ENCODE data around the gene XPR1.

Gene XPR1

DNA sequence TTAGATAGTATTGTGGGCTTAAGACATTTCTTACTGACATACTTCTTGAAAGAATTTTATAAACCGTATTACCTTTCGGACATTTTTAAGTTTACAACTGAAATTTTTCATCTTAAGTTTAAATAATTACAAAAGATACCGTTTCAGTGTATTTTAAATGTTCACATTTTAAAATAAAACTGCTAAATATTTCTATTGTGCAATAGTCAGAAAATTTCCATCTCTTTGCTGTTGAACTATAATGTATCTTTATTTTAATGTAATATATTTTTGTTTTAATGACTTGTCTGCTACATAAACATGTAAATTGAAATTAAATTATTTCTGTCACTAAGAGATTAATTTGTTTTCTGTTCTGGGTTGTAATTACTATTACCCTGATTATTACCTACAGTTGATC, 206.7 kb downstream of the XPR1 start:
- Histone ChIP-seq H3K27ac (ENCODE audit: low read depth, low read length, severe bottlenecking) (no peak overlapping the region), H3K4me1 (ENCODE audit: control insufficient read depth, insufficient read depth, low read length, poor library complexity, severe bottlenecking) (no peaks in the 10 kb centered on the region), H3K9me3 (ENCODE audit: control insufficient read depth, low read length) (no peaks in the 10 kb centered on the region), H3K4me3 (ENCODE audit: extremely low read depth, insufficient read depth, low read length, poor library complexity, severe bottlenecking) (no peak overlapping the region), H3K36me3 (ENCODE audit: control insufficient read depth, insufficient read depth, low read length) (no peaks in the 10 kb centered on the region)
- WGBS, 2 experiments (ENCODE audit: insufficient coverage in 2 of 2) = no CpG with 5 or more reads among the region's 3 CpGs

DNA sequence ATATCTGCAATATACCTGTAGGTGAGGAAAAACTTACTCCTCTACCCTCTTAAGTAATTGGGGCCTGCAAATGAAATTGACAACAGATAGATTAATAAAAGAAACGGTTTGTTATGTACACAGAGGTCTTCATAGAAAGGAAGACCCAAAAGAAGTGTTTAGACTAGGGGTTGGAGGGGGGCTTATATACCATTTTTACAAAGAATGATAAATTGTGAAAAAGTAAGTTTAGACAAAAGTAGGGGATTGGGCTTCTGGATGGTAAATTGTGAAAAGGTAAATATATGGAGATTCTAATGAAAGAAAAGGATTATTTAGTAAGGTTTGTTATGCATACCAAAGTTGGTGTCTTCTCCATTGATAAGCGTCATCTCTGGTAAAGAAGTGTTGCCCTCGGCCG, 207.7 kb downstream of the XPR1 start:
- Histone ChIP-seq H3K9me3 (ENCODE audit: control insufficient read depth, low read length) (no peaks in the 10 kb centered on the region), H3K4me3 (ENCODE audit: extremely low read depth, insufficient read depth, low read length, poor library complexity, severe bottlenecking) (no peak overlapping the region), H3K27ac (ENCODE audit: low read depth, low read length, severe bottlenecking) (no peak overlapping the region), H3K4me1 (ENCODE audit: control insufficient read depth, insufficient read depth, low read length, poor library complexity, severe bottlenecking) (no peaks in the 10 kb centered on the region), H3K36me3 (ENCODE audit: control insufficient read depth, insufficient read depth, low read length) (no peaks in the 10 kb centered on the region)
- 94 to 100% methylated on average over 2 to 3 of the region's 4 CpGs for WGBS, 2 experiments (ENCODE audit: insufficient coverage in 2 of 2)

DNA sequence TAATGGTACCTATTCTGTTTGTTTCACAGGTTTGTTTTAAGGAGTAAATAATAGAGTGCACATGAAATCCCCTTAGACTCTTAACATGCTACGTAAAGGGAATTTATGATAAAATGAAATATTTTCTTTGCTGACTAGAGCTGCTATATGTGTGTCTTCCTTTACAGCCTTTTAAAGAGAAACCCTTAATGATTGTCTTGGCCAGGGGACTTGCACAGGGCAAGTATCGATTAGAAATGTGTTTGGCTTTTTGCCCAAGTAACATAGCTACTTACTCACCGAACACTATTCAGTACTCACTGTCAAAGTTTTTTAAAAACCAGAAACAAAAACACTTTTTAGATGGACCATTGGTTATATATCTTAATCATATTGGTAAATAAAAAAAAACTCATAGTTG, 209.6 kb downstream of the XPR1 start:
- H3K4me3 ChIP-seq (ENCODE audit: extremely low read depth, insufficient read depth, low read length, poor library complexity, severe bottlenecking) = no peak overlapping the region
- WGBS, 2 experiments (ENCODE audit: insufficient coverage in 2 of 2) = 100% methylated on average over 1 of the region's 3 CpGs
- no peaks in the 10 kb centered on the region for H3K9me3 ChIP-seq (ENCODE audit: control insufficient read depth, low read length)
- H3K36me3 ChIP-seq (ENCODE audit: control insufficient read depth, insufficient read depth, low read length) = no peaks in the 10 kb centered on the region
- no peaks in the 10 kb centered on the region for H3K4me1 ChIP-seq (ENCODE audit: control insufficient read depth, insufficient read depth, low read length, poor library complexity, severe bottlenecking)
- peak overlapping the region; percentile 16 for H3K27ac ChIP-seq (ENCODE audit: low read depth, low read length, severe bottlenecking)

DNA sequence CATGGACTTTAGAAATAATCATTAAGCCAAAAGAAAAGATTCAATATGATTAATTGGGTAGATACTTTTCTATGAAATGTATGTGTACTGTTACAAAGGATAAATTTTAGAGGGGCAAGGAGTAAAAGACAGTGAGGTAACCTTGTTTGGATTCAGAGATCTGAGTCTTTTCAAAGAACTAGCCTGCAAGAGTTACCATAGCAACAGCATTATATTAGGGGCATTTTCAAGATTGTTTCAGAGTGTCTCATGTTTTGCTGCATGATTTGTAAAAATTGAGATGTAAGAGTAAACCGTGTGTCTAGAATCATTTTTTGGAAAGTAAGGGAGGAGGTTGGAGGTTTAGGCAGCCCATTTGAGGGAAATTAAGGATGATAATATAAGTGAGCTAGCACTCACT, 210.2 kb downstream of the XPR1 start:
- no peaks in the 10 kb centered on the region for H3K9me3 ChIP-seq (ENCODE audit: control insufficient read depth, low read length)
- no peaks in the 10 kb centered on the region for H3K4me1 ChIP-seq (ENCODE audit: control insufficient read depth, insufficient read depth, low read length, poor library complexity, severe bottlenecking)
- no peak overlapping the region for H3K4me3 ChIP-seq (ENCODE audit: extremely low read depth, insufficient read depth, low read length, poor library complexity, severe bottlenecking)
- no peaks in the 10 kb centered on the region for H3K36me3 ChIP-seq (ENCODE audit: control insufficient read depth, insufficient read depth, low read length)
- 63% methylated on average over 1 of the region's 1 CpG; no CpG with 5 or more reads in 1 of the 2 experiments for whole genome bisulfite sequencing, 2 experiments (ENCODE audit: insufficient coverage in 2 of 2)
- peak overlapping the region; percentile 52 for H3K27ac ChIP-seq (ENCODE audit: low read depth, low read length, severe bottlenecking)

DNA sequence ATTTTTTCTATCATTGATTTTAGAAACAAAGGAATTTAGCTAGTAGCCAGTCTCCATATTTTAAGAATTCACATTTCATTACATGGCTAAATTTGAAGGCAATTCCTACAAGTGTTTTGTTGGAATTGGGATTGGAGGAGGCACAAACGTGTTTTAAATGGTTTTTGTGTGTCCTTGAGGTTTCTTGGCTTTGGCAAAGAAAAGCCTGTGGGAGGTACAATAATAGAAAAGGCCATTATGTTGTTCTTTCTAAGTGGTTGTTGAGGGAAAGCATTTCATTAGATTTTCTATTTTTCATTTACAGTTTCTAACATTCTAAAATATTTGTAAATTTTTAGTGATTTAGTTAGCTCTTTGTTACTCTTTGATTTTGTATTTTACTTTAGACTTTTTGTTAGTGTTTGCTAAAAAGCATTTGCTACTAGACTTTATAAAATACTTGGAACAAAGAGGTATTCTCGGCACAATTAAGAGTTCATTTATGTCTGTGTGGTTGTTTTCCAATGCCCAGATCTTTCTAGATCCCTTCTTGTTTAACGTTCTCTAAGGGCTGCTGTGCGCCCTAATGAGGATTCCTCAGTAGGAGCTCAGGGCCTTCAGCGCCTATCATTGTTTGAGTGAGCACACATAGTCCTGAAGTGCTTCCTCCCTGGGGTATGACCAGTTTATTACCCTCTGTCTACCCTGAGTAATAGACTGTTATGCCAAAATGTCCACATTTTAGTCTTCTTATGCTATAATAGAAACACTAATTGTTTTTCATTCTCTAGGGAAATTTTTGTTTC, 210.9 kb downstream of the XPR1 start:
- Histone ChIP-seq H3K36me3 (ENCODE audit: control insufficient read depth, insufficient read depth, low read length) (no peaks in the 10 kb centered on the region), H3K27ac (ENCODE audit: low read depth, low read length, severe bottlenecking) (peak overlapping the region; percentile 52), H3K4me3 (ENCODE audit: extremely low read depth, insufficient read depth, low read length, poor library complexity, severe bottlenecking) (no peak overlapping the region)

DNA sequence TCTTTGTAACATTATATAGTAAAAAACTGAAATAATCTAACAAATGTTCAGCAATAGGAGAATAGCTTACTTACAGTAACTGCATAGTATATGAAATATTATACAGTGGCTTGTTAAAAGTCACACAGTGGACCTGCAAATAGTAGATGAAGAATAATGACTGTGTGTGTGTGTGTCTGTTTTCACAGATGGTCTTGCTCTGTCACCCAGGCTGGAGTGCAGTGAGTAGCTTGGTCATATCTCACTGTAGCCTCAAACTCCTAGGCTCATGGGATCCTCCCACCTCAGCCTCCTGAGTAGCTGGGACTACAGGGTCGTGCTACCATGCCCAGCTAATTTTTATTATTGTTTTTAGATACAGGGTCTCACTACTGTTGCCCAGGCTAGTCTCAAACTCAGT, 213.5 kb downstream of the XPR1 start:
- H3K36me3 ChIP-seq (ENCODE audit: control insufficient read depth, insufficient read depth, low read length) = no peaks in the 10 kb centered on the region
- H3K9me3 ChIP-seq (ENCODE audit: control insufficient read depth, low read length) = no peaks in the 10 kb centered on the region
- H3K4me1 ChIP-seq (ENCODE audit: control insufficient read depth, insufficient read depth, low read length, poor library complexity, severe bottlenecking) = no peaks in the 10 kb centered on the region
- no peak overlapping the region for H3K27ac ChIP-seq (ENCODE audit: low read depth, low read length, severe bottlenecking)
- WGBS, 2 experiments (ENCODE audit: insufficient coverage in 2 of 2) = no CpG with 5 or more reads among the region's 1 CpG
- H3K4me3 ChIP-seq (ENCODE audit: extremely low read depth, insufficient read depth, low read length, poor library complexity, severe bottlenecking) = no peak overlapping the region

More for the DNA sequence above, 210.9 kb downstream of the XPR1 start:
- WGBS, 2 experiments (ENCODE audit: insufficient coverage in 2 of 2) = 65% methylated on average over 4 of the region's 5 CpGs
- Histone ChIP-seq H3K4me1 (ENCODE audit: control insufficient read depth, insufficient read depth, low read length, poor library complexity, severe bottlenecking) (no peaks in the 10 kb centered on the region), H3K9me3 (ENCODE audit: control insufficient read depth, low read length) (no peaks in the 10 kb centered on the region)

DNA sequence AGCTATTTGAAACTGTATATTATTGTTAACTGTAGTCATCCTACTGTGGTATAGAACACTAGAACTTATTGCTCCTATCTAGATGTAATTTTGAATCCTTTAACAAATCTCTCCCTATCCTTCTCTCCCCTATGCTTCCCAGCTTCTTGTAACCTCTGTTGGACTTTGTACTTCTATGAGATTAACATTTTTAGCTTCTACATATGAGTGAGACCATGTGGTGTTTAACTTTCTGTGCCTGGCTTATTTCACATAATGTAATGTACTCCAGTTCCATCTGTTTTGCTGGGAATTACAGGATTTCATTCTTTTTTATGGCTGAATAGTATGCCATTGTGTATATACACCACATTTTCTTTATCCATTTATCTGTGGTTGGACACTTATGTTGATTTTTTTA, 216.4 kb downstream of the XPR1 start:
- Histone ChIP-seq H3K36me3 (ENCODE audit: control insufficient read depth, insufficient read depth, low read length) (no peaks in the 10 kb centered on the region), H3K9me3 (ENCODE audit: control insufficient read depth, low read length) (no peaks in the 10 kb centered on the region)

DNA sequence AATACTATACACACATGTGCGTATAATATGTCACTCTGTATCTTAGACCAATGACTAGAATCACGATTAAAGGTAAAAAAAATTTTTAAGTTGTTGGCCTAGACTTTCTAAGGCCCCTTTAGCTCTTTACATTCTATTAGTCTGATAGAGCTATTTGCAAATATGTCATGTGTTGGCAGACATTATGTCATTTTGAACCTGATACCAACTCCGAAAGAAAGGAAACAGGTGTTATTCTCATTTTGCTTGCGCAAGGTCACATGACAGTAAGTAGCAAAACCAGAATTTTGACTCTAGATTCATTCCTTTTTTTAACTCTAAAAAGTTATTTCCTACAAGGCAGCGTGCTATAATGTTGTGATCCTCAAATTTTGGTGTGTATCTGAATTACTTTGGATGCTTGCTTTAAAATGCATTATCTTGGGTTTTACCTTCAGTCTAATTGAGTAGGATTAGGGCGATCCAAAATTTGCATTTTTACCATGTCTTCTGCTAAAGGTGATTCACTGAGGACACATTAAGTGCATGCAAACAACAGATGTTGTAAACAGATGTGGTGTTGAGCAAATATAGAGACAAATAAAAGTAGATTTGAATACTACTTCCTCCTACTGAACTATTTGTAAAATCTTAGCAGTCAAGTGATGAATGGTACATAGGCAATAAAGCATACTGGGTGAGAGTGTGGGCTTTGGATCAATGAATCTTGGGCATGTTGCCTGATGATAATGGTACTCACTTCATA, 217.4 kb downstream of the XPR1 start:
- H3K4me3 ChIP-seq (ENCODE audit: extremely low read depth, insufficient read depth, low read length, poor library complexity, severe bottlenecking) = no peak overlapping the region
- no peaks in the 10 kb centered on the region for H3K9me3 ChIP-seq (ENCODE audit: control insufficient read depth, low read length)
- no peak overlapping the region for H3K27ac ChIP-seq (ENCODE audit: low read depth, low read length, severe bottlenecking)
- H3K36me3 ChIP-seq (ENCODE audit: control insufficient read depth, insufficient read depth, low read length) = no peaks in the 10 kb centered on the region
- 92 to 96% methylated on average over 3 to 4 of the region's 6 CpGs for WGBS, 2 experiments (ENCODE audit: insufficient coverage in 2 of 2)
- peaks cover 3% of the 10 kb centered on the region for H3K4me1 ChIP-seq (ENCODE audit: control insufficient read depth, insufficient read depth, low read length, poor library complexity, severe bottlenecking)

More for the DNA sequence above, 216.4 kb downstream of the XPR1 start:
- H3K27ac ChIP-seq (ENCODE audit: low read depth, low read length, severe bottlenecking) = no peak overlapping the region
- no peak overlapping the region for H3K4me3 ChIP-seq (ENCODE audit: extremely low read depth, insufficient read depth, low read length, poor library complexity, severe bottlenecking)
- no peaks in the 10 kb centered on the region for H3K4me1 ChIP-seq (ENCODE audit: control insufficient read depth, insufficient read depth, low read length, poor library complexity, severe bottlenecking)

DNA sequence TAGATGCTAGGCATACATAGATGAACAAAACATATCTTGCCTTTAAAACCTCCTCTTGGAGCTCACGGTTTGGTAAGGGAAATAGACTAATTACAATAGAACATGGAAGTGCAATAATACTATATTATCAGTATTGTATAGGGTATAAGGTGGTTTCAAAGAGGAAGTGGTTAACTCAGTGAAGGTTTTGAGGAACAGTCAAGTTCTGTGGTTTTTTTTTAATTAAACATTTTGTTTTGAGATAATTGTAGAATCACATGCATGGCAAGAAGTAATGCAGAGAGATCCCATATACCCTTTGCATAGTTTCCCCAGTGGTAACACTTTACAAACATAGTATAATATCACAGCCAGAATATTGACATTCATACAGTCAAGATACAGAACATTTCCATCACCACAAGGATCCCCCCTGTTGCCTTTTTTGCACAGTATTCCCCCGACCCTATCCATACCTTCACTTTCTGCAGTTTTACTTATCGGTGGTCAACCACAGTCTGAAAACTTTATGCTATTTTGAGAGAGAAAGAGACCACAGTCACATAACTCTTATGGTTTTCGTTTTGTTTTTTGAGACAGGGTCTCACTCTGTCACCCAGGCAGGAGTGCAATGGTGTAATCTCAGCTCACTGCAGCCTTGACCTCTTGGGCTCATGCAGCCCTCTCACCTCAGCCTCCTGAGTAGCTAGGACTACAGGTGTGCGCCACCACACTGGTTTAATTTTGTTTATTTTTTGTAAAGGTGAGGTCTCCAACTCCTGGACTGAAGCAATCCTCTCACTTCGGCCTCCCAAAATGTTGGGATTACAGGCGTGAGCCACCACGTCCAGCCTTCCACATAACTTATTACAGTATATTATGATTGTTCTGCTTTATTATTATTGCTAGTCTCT, 220.4 kb downstream of the XPR1 start:
- Histone ChIP-seq H3K36me3 (ENCODE audit: control insufficient read depth, insufficient read depth, low read length) (no peaks in the 10 kb centered on the region), H3K4me1 (ENCODE audit: control insufficient read depth, insufficient read depth, low read length, poor library complexity, severe bottlenecking) (peaks cover 7% of the 10 kb centered on the region), H3K9me3 (ENCODE audit: control insufficient read depth, low read length) (no peaks in the 10 kb centered on the region), H3K27ac (ENCODE audit: low read depth, low read length, severe bottlenecking) (no peak overlapping the region), H3K4me3 (ENCODE audit: extremely low read depth, insufficient read depth, low read length, poor library complexity, severe bottlenecking) (no peak overlapping the region)
- 85 to 100% methylated on average over 2 to 3 of the region's 8 CpGs for WGBS, 2 experiments (ENCODE audit: insufficient coverage in 2 of 2)

DNA sequence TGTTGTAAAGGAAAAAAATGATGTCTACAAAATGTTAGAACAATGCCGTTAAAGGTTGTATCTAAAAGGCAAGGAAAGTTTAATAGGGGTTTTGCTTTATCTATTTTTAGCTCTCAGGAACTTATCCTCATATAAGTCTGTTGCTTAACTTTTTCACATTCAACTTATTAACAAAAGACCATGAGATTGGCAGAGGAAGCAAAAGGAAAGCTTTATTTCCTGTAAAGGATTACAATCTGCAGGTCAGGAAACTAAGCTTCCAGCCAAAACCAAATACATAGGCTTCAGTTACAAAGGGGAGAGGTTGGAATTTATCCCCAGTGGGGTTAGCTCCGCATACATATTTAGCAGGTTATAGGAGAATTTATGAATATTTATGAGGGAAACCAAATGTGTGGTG, 222.2 kb downstream of the XPR1 start:
- no CpG with 5 or more reads among the region's 2 CpGs for WGBS, 2 experiments (ENCODE audit: insufficient coverage in 2 of 2)
- H3K4me1 ChIP-seq (ENCODE audit: control insufficient read depth, insufficient read depth, low read length, poor library complexity, severe bottlenecking) = peaks cover 7% of the 10 kb centered on the region
- peak overlapping the region; percentile 43 for H3K27ac ChIP-seq (ENCODE audit: low read depth, low read length, severe bottlenecking)
- H3K36me3 ChIP-seq (ENCODE audit: control insufficient read depth, insufficient read depth, low read length) = no peaks in the 10 kb centered on the region
- H3K4me3 ChIP-seq (ENCODE audit: extremely low read depth, insufficient read depth, low read length, poor library complexity, severe bottlenecking) = no peak overlapping the region
- no peaks in the 10 kb centered on the region for H3K9me3 ChIP-seq (ENCODE audit: control insufficient read depth, low read length)
